ENCODE measurements around the gene CDNF.

DNA sequence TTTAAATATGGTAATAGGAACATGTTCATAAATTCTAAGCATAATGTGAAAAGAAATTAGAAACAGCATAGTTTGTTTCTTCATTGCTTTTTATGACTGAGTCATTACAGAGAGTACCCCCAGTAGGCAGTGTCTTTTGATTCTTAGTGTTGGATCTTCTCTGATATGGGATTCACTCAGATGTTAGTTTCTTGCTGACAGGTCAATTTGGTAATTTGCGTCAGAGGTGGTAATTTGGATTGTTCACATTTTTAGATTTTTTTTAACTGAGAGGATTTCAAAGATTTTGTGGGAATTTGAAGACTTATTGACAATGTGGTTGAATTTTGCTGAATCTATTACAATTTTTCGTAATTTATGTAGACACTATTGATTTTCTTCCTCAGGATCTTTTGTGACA lies 2.3 kb upstream of the CDNF start:
- TF ChIP-seq, protein P1, sequence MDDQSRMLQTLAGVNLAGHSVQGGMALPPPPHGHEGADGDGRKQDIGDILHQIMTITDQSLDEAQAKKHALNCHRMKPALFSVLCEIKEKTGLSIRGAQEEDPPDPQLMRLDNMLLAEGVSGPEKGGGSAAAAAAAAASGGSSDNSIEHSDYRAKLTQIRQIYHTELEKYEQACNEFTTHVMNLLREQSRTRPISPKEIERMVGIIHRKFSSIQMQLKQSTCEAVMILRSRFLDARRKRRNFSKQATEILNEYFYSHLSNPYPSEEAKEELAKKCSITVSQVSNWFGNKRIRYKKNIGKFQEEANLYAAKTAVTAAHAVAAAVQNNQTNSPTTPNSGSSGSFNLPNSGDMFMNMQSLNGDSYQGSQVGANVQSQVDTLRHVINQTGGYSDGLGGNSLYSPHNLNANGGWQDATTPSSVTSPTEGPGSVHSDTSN (IDR thresholded peaks at IDR 0.05), result no peak
- TF ChIP-seq NFIC (IDR thresholded peaks at IDR 0.05; ENCODE audit: borderline replicate concordance), result no peak
